SKM-1 treated with dmso at 0.1 percent for 144 hours (cell line): Measurements from ENCODE around the gene USP6.
"Not testable (repeated sequence)": the region's sequence is repeated elsewhere in the genome, so short reads cannot be mapped to it uniquely, and the experiment has no call there.

ENCODE experiments used
- DNase-seq: peaks from one replicate; lab custom pipeline; 2025; ENCODE audit not compliant: unreplicated experiment; lab: John Stamatoyannopoulos, UW

Gene USP6

DNA sequence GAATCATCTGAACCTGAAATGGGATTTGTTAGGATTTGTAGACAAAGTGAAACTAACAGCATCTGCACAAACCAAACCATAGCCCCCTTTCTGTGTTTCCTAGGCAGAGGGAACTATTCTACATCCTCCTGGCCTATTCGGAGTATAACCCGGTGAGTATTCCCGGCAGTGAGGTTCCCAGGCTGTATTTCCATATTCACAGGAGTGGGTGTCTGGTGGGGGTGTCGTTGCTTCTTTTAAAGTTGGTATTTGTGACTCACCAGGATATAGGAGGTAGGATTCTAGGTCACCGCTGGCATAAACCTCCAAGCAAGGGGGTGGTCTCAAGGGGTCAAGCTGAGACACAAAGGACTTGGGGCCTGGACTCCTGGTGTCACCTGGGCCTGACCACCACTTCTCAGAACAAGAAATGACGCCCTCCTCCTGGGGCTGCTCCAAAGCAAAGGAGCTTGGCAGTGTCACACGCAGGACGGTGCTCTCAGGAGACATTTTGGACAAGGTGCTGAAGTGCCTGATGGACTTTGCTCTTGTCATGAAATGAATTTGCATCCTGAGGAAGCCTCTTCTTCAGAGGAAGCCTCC, 19.4 kb downstream of the USP6 start:
- DNase-seq: not testable (repeated sequence)

DNA sequence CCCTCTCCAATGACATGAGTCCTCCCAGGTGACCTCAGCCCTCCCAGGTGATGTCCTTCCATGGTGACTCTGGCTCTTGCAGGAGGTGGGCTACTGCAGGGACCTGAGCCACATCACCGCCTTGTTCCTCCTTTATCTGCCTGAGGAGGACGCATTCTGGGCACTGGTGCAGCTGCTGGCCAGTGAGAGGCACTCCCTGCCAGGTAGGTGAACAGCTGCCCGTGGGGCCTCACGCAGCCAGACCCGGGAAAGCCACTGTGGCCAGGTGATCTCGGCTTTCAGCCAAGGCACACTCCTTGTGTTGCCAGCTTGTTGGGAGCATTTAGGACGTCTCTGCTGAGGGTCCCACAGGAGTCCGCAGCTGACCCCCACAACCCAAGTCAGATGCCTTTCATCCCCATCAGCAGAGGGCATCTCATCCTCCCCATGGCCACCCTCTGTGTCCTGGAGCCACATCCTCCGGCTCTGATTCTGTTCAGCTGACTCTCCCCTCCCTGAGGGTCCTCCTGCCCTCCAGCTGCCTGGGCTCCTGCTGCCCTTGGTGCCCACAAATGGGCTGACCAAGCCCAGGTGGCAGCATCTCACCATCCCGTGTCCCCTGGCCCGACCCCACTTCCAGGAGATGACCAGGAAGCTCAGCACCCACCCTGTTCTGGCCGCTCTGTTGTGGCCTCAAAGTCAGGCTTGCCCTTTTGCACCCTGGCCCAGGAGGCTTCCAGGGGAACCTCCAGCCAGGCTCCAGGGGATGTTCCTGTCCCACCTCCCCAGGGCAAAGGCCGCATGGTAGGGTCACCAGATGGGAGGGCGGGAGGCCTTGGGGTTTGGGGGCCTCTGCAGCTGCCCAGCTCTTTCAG, 20.1 kb downstream of the USP6 start:
- DNase-seq: no peak

DNA sequence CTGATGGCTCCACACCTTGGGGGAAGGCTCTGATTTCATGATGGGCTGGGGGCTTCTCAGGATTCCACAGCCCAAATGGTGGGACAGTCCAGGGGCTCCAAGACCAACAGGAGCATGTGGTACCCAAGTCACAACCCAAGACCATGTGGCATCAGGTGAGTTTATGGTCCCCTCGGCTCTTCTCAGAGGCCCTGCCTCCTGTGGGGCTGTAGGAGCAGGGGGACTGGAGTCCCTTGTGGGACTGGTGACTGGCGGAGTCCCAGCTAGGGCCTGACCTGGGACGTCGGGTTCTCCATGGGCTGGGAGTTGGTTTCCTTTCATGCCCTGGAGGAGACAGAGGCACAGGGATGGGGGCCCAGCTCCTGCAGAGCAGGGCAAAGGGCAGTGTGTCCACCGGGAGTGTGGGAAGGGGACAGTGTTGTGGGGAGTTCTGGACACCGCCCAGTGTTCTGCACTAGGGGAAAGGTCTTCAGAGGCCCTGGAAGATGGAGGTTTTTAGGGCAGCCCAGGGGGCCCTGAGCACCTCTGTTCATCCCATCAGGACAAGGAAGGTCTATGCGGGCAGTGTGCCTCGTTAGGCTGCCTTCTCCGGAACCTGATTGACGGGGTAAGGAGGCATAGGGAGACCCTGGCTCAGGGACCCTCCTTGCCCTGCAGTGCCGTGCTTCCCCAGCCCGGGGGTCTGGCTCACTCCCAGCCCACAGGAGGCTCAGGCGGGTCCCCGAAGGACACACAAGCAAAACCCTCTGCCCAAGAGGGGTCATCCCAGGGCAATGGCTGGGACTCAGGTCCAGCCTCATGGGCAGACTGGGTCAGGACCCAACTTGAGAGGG, 21.0 kb downstream of the USP6 start:
- DNase-seq: not testable (repeated sequence)

DNA sequence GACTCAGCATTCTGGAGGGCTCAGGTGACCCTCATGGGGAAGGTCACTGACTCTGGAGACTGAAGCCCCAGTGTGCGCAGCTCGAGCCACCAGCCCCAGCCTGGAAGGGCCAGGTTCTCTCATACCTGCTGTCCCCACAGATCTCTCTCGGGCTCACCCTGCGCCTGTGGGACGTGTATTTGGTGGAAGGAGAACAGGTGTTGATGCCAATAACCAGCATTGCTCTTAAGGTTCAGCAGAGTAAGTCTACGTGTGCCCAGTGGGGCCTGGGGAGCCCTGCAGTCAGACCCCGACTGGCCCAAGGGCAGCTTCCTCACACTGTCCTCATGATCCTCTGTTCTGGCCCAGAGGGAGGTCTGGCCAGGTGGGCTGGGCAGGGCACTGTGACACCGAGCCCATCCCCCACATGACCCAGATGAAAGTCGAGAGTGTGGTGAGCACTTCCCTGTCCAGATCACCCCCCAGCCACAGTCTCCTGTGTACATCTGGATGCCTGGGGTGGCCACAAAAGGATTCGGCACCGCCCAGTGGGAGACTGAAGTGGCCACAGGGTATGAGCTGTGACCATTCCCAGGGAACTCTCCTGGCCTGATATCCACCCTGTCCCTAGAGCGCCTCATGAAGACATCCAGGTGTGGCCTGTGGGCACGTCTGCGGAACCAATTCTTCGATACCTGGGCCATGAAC, 21.8 kb downstream of the USP6 start:
- not testable (repeated sequence) for DNase-seq

DNA sequence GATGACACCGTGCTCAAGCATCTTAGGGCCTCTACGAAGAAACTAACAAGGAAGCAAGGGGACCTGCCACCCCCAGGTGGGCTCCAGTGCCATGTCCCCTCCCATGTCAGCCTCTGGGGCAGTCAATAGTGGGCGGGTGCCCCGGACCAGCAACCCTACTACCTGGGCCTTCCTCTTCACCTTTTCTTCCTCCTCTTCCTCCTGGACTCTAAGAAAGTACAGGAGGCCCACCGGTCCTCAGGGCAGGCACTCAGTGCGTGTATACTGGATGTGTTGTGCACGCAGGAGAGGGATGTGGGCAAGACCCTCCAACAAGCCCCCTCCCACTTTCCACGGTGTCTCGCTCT, 22.3 kb downstream of the USP6 start:
- not testable (repeated sequence) for DNase-seq

DNA sequence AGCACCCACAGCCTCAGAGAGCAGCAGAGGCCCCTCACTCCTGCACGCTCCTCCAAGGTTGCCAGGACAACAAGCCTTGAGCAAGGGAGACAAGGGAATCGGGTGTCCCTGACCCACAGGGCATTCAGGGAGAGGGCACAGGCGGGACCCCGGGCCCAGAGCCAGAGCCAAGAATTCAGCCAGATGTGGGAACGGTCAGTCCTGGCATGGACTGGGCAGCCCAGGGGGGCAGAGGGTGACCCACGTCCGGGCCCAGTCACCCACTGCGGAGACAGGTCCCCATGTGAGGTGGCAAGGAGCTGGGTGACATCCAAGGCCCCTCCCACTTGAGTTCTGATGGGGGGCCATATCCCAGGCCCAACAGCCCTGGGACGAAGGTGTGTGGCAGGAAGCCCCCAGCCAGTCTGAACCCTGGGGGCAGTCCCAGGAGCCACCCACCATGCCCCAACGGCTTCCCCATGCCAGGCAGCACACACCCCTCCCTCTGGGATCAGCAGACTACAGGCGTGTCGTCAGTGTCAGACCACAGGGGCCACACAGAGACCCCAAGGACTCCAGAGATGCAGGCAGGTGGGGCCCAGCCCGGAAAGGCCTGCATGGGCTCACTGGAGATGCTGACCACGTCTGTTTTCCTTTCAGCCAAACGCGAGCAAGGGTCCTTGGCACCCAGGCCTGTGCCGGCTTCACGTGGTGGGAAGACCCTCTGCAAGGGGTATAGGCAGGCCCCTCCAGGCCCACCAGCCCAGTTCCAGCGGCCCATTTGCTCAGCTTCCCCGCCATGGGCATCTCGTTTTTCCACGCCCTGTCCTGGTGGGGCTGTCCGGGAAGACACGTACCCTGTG, 23.0 kb downstream of the USP6 start:
- no peak for DNase-seq

DNA sequence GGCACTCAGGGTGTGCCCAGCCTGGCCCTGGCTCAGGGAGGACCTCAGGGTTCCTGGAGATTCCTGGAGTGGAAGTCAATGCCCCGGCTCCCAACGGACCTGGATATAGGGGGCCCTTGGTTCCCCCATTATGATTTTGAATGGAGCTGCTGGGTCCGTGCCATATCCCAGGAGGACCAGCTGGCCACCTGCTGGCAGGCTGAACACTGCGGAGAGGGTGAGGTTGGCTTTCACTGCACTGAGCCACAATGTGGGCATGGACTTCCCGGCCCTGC, 23.6 kb downstream of the USP6 start:
- no peak for DNase-seq

DNA sequence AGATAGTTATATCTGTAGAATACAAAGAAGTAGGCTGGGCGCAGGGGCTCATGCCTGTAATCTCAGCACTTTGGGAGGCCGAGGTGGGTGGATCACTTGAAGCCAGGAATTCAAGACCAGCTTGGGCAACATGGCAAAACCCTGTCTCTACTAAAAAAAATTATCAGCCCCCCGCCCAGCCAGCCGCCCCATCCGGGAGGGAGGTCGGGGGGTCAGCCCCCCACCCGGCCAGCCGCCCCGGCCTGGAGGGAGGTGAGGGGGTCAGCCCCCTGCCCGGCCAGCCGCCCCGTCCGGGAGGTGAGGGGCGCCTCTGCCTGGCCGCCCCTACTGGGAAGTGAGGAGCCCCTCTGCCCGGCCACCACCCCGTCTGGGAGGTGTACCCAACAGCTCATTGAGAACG, 27.0 kb downstream of the USP6 start:
- DNase-seq: not testable (repeated sequence)

DNA sequence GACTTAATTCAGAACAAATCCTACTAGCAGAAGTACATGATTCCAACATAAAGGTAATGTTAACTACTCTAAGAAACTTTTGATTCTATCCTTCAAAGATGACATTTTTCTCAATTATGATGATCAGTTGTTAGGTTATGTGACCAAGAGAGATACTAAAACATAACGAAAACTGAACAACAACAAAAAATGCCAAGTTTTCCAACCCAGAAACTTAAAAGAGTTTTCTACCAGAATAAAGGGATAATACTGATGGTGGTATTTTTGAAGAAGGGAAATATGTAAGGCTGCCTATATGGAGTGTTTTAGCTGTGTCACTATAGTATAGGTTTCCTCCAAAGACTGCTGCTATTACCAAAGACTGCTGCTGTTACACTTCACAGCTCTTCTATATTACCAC, 30.3 kb downstream of the USP6 start:
- DNase-seq: not testable (repeated sequence)

DNA sequence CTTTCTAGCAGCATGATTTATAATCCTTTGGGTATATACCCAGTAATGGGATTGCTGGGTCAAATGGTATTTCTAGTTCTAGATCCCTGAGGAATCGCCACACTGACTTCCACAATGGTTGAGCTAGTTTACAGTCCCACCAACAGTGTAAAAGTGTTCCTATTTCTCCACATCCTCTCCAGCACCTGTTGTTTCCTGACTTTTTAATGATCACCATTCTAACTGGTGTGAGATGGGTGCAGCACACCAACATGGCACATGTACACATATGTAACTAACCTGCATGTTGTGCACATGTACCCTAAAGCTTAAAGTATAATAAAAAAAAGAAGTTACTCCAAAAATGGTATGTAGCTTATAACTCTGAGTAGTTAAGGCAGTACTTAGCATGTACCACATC, 44.9 kb downstream of the USP6 start:
- not testable (repeated sequence) for DNase-seq

DNA sequence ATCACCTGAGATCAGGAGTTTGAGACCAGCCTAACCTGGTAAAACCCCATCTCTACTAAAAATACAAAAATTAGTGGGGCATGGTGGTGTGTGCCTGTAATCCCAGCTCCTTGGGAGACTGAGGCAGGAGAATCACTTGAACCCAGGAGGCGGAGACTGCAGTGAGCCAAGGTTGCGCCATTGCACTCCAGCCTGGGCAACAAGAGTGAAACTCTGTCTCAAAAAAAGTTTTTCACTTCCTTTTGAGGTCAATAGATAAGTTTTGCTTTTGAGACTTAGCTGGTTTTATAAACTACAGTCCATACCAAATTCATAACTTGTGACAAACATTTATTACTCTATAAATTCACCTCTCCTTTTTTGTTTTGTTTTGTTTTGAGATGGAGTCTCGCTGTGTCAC, 46.0 kb downstream of the USP6 start:
- not testable (repeated sequence) for DNase-seq

DNA sequence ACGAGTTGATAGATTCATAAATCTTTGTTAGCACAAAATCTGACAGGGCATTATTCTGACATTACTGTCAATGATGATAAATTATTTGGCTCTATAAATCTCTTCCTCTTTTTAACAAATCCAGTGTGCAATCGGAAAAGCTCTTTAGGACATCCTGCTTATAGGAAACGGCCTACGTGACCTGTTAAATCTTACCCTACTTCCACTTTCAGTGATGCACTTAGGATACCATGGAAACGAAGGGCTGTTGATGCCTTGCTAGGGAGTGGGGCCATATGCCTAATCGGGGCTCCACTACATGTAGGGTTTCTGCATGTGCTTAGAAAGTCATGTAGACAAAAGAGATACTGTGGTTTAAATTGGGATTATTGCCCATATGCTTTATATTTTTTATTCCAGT, 48.6 kb downstream of the USP6 start:
- DNase-seq: no peak

DNA sequence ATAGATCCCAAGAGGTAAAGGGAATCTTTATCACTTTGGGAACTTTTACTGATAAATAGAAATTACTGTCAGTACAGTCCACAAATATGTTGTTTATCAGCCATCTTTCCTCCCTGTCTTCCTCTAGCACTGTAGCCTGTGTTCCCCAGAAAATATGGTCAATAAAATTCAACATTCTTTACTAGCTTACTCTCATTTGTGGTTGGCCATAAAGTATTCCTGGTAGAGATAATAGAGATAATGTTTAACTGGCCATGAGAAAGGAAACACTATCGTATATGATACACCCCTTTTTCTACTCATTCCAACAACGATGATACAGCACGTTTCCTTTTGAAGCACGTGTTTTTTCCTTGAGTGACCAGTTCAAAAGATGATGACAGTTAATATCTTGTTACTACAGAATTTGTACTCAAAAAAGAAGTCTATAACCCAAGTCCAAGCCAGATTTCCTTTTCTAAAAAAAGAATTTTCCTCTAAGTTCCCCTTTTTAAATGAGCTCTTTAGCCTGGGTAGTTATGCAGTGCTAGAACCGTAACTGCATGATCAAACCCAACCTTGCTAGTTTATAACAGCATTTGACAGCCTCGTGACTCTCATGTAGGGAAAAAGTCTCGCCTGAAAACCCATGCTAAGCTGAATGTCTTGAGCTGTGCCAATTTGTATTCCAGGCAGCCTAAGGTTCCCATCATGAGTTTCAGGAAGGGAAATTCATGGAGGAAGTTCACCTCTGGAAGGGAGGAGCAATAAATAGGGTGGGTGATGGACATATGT, 50.1 kb downstream of the USP6 start:
- DNase-seq: not testable (repeated sequence)

DNA sequence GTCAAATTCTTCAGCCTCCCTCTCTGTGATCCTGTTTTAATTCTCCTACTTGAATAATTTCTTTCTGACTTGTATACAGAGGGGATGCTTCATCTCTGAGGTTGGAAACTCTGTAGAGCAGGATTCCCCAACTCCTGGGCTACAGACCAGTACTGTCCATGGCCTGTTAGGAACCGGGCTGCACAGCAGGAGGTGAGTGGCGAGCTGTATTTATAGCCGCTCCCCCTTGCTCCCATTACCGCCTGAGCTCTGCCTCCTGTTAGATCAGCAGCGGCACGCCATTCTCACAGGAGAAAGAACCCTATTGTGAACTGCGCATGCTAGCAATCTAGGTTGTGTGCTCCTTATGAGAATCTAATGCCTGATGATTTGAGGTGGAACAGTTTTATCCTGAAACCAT, 59.2 kb downstream of the USP6 start:
- DNase-seq: not testable (repeated sequence)

DNA sequence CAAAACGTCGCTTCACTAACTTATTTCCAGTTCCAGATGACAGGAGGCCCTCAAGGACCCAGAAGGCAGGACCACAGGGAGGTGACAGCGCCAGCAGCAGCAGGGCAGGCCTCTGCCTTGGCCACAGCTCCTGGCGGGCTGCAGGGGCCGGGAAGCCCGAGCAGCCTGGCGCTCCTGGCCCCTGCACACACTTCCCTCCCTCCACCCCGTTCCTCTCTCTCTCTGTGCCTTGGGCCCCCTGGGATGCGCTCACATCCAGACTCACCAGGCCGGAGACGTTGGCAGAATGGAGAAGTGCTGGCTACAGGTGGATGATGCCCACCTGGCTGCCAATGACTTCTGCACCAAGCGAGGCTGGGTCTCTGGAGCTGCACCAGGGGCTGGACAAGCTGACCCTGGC, 63.2 kb downstream of the USP6 start:
- DNase-seq: no peak

DNA sequence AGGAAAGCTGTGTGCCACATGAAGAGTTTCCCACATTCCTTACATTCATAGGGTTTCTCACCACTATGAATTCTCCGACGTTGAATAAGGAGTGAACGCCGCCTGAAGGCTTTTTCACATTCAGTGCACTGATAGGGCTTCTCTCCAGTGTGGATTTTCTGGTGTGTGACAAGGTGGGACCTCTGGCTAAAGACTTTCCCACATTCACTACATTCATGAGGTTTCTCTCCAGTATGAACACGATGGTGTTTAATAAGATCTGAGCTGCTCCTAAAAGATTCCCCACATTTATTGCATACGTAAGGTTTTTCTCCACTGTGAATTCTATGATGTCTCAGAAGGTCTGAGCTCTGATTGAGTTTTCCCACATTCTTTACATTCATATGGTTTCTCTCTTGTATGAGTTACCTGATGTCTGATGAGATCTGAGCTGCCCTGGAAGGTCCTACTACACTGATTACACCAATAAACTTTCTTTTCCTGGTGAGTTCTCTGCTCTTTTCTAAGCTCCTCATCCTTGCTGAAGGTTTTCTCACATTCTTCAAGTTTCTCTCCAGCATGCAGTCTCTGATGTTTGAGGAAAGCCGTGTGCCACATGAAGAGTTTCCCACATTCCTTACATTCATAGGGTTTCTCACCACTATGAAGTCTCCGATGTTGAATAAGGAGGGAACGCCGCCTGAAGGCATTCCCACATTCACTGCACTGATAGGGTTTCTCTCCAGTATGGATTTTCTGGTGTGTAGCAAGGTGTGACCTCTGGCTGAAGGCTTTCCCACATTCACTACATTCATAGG, 65.9 kb downstream of the USP6 start:
- DNase-seq: no peak

DNA sequence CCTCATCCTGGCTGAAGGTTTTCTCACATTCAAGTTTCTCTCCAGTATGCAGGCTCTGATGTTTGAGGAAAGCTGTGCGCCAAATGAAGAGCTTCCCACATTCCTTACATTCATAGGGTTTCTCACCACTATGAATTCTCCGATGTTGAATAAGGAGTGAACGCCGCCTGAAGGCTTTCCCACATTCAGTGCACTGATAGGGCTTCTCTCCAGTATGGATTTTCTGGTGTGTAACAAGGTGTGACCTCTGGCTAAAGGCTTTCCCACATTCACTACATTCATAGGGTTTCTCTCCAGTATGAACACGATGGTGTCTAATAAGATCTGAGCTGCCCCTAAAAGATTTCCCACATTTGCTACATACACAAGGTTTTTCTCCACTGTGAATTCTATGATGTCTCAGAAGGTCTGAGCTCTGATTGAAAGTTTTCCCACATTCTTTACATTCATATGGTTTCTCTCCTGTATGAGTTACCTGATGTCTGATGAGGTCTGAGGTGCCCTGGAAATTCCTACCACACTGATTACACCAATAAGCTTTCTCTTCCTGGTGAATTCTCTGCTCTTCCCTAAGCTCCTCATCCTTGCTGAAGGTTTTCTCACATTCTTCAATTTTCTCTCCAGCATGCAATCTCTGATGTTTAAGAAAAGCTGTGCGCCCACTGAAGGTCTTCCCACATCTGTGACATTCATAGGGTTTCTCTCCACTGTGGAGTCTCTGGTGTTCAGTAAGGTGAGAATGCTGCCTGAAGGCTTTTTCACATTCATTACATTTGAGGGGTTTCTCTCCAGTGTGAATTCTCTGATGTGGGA, 67.0 kb downstream of the USP6 start:
- DNase-seq: no peak

DNA sequence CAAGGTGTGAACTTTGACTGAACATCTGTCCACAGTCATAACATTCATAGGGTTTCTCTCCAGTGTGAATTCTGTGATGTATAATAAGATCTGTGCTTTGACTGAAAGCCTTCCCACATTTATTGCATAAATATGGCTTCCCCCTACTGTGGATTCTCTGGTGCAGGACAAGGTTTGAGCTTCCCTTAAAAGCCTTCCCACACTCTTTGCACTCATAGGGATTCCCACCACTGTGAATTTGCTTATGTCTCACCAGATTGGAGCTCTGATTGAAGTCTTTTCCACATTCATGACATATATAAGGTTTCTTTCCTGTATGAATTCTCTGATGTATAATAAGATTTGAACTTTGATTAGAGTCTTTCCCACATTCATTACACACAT, 67.6 kb downstream of the USP6 start:
- DNase-seq: no peak
